Germinal center (tissue), 1 donor: ENCODE data around the gene GNG4.
"Not testable (repeated sequence)": the region's sequence is repeated elsewhere in the genome, so short reads cannot be mapped to it uniquely, and the experiment has no call there.

Experiments used
- DNase-seq: peaks from one replicate; pipeline ENCODE4 v3.0.0; 2012; ENCODE audit warnings: mixed read lengths, low spot score

GNG4 gene

DNA sequence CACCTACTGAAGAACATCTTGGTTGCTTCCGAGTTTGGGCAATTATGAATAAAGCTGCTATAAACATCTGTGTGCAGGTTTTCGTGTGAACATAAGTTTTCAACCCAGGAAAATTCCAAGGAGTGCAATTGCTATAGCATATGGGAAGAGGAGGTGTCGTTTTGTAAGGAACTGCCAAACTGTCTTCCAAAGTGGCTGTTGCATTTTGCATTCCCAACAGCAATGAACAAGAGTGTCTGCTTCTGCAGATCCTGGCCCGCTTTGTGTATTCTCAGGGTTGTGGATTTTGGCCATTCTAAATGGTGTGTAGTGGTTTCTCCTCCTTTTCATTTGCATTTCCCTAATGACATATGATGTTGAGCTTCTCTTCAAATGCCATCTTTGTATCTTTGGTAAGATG lies 23.8 kb downstream of the GNG4 start:
- DNase-seq = no peak

DNA sequence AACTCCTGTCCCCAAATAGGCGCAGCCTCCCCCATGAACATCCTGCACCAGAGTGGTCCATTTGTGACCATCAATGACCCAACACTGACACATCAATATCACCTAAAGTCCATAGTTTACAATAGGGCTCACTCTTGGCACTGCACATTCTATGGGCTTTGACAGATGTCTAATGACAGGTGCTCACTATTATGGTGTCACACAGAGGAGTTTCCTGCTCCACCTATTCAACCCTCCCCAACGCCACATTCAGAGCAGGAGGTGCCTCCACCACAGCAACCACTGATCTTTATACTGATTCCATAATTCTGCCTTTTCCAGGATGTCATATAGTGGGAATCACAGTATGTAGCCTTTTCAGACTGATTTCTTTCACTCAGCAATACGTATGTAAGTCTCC lies 24.2 kb downstream of the GNG4 start:
- no peak for DNase-seq

DNA sequence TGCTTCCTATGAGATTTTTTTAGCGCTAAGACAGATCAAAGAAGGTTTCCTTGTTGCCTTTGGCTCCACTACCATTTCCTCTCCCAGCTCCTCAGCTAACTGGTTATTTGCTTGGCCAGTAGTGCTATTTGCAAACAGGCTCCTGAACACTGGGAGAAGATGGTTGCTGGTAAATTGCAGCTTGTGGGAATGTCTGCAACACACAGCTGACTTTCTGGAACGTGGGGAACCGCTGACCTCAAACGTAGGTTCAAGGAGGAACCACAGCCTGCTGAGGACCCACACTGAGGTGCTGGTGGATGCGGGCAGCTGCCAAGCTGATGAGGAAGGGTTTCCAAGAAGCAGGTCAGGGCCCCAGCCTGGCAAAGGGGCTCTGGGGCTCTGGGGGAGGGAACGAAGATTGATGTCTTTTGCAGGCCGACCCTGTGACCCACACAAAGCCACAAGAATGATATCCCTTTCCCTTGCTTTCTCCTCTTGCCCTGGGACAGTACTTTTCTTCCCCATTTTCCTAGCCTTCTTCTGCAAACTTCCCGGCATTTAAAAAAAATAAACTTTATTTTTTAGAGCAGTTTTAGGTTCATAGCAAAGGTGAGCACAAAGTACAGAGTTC lies 24.8 kb downstream of the GNG4 start:
- DNase-seq = no peak

DNA sequence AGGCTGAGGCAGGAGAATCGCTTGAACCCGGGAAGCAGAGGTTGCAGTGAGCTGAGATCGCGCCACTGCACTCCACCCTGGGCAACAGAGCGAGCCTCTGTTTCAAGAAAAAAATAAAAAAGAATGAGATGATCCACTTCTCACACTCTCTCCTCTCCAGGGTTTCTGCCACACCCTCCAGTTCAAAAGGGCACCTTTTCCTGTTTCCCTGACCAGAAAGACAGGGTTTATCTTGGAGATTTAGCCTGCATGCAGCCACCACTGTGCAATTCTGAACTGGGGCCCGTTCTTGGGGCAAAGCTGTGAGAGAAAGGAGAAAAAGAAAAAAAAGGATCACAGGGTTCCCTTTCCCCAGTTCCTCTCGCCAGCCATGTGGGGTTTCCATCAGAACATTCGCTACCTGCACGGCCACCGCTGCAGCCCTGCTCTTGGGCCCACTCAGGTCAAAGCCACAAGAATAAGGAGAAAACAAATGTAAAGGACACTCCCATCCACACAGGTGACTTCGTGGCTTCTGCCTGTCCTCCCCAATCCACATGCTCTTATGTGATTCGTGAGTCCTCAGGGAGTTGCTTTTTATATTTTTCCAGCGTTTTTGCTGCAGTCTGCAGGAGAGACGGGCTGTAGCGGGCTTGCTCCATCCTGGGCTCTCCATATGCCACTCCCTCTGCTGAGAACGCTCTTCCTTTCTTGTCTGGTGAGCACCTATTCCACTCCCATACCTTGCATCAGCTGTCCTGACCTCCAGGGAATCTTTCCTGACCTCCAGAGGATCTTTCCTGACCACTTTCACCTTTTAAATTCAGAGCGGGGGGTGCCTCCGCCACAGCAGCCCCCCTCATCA lies 26.4 kb downstream of the GNG4 start:
- DNase-seq = no peak

DNA sequence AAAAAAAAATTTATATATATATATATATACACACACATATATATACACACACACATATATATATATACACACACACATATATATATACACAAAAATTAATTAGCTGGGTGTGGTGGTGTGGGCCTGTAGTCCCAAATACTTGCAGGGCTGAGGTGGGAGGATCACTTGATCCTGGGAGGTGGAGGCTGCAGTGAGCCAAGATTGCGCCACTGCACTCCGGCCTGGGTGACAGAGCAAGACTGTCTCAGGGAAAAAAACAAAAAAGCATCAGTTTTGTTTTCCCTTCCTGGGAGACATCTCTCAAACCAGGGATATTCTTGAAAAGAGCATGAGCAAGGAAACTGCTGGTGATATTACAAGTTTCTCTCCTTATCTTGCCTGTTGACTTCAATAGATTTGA lies 30.4 kb downstream of the GNG4 start:
- not testable (repeated sequence) for DNase-seq

DNA sequence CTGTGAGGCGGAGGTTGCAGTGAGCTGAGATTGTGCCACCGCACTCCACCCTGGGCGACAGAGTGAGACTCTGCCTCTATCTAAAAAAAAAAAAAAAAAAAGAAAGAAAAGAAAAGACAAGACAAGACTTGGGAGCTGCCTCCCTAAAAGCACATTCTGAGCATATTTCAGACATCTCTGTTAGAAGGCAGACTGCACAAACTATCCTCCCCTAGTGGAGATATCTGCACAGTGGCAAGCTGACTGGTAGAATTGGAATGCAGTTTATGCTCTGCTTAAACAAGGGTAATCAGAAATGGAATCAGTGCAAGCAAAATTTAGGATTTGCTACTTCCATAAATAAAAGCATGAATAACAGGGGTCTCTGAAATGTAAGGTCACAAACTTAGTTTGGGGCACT lies 31.8 kb downstream of the GNG4 start:
- no peak for DNase-seq

DNA sequence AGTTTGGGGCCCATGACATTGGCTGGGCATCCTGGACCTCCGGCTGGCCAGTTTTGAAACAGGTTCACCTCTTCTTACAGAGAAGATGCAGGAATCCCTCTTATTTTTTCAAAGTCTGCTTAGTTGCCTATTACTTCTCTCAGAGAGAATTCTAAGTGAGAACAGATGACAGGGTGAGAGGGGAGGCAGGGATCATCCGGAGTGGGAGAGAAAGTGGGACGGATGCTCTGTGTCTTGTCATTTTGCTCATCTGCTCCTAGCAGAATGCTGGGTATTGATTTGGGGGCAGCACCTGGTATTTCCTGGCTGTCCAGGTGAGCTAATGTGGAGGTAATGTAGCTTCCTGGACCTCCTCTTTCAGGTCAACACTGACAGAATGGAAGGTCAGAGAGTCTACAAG lies 32.4 kb downstream of the GNG4 start:
- no peak for DNase-seq

DNA sequence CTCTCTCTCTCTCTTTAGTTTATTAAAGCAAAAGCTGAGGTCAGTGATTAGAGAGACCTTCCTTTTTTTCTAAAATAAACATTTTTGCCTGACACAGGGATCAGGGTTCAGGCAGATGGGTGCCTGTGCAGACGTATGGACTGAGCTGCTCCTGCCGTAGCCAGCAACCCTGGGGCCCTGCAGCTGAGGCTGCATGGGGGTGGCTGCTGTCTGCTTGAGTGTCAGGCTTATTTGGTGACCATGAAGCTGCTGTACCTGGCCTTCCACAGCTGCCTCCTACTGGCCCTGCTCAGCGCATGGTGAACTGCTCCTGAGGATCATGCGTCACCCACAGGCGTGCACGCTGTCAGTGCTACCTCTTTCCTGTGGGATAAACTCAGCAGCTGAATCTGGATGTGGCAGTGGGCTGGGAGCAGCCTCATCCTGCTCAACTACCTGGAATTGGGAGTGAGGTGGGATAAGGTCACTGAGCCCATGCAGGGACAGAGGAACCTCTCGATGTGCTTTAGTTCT lies 35.1 kb downstream of the GNG4 start:
- no peak for DNase-seq

DNA sequence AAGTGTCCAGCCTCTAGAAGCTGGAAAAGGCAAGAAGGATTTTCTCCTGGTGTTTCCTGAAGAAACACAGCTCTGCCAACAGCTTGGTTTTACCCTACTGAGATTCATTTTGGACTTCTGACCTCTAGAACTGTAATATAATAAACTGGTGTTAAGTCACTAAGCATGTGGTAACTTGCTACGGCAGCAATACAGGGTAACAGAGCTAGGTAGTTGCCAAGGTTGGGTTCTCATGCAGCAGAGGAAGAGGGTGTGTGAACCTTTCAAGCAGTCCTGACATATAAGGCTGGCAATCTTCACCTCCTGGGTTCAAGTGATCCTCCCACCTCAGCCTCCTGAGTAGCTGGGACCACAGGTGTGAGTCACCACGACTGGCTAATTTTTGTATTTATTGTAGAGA lies 36.0 kb downstream of the GNG4 start:
- DNase-seq = no peak

DNA sequence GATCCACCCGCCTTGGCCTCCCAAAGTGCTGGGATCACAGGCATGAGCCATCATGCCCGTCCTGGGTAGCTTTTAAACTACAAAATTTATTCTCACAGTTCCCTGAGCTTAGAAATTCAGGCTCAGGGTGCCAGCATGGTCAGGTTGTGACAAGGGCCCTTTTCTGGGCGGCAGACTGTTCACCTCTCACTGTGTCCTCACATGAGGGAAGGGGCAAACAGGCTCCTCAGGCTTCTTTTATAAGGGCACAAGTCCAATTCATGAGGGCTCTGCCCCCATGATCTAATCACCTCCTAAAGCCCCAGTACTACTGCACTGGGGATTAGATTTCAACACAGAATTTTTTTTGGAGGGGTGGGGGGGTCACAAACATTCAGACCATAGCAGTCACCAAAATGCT lies 36.8 kb downstream of the GNG4 start:
- DNase-seq = no peak

DNA sequence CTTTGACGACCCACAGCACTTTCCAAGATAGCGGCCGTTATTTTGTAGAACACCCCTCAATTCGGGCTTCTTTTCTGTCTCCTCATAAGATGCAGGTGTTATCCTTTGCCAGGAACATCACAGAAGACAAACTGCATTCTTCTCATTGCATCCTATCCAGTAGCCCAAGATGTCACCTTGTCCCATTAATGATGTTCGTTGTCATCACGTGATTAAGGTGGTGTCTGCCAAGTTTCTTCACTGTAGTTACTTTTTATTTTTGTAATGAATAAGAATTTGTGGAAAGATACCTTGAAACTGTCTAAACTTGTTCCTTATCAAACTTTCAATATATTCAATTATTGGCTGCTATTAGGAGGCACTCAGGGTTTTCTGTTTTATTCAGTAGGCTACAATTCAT lies 39.4 kb downstream of the GNG4 start:
- no peak for DNase-seq

DNA sequence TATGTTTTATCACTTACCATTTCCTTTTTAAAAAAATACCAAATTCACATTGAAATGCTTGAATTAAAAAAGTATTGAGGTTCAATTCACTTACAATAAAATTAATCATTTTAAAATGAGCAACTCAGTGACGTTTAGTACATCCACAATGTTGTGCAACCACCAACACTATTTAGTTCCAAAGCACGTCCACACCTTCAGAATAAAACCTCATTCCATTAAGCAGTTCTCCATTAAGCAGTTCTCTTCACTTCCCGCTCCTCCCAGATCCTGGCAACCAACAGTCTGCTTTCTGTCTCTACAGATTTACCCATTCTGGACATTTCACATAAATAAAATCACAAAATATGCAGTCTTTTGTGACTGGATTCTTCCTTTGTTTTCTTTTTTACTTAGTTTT lies 41.3 kb downstream of the GNG4 start:
- DNase-seq = no peak

DNA sequence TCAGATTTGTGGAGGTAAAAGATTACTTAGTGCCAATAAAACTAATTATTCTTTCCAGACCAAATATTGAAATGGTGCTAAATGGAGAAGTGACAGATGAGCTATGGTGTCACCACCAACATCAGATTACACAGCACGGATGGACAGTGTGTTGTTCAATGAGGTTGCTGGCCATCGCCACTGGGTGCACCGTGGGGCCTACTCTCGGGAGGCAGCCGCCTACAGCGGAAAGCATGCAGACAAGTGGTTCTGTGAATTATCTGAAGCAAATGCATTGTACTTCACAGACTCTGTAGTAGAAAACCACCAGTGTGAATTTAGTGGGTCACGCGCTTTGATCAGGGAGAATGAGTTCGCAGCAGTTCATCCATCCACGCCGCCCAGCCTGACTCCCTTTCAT lies 42.3 kb downstream of the GNG4 start:
- no peak for DNase-seq

DNA sequence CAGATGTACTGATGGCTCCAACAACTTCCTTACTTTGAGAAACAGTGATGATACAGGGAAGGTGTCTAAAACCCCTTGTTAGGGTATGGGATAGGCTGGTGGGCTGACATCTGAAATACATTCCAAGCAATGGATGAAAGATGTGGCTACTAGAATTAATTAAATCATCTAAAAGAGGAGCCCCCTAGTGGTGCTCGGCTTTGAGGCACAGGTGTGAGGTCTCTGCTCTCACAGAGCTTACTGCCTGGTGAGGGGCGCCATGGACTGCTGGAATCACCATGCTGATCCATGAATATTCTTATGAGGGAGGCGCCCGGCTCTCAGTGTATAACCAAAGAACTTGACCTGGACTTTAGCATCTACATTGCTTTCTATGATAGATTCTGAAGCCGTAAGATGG lies 48.5 kb downstream of the GNG4 start:
- no peak for DNase-seq

DNA sequence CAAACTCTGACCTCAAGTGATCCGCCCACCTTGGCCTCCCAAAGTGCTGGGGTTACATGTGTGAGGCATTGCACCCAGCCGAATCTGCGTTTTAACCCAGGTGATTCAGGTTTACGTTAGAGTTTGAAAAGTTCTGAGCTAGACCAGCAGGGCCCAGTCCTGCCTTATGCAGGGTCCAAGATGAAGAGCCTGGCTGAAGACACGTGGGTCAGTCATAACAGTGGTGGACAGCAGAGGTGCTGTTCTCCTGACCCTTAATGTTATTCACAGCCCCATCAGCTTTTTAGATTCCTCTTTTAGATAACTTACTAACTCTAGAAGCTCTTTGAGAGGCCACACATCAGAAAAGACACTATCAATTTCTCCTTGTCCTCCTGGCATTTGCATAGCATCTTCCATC lies 50.0 kb downstream of the GNG4 start:
- DNase-seq = no peak

DNA sequence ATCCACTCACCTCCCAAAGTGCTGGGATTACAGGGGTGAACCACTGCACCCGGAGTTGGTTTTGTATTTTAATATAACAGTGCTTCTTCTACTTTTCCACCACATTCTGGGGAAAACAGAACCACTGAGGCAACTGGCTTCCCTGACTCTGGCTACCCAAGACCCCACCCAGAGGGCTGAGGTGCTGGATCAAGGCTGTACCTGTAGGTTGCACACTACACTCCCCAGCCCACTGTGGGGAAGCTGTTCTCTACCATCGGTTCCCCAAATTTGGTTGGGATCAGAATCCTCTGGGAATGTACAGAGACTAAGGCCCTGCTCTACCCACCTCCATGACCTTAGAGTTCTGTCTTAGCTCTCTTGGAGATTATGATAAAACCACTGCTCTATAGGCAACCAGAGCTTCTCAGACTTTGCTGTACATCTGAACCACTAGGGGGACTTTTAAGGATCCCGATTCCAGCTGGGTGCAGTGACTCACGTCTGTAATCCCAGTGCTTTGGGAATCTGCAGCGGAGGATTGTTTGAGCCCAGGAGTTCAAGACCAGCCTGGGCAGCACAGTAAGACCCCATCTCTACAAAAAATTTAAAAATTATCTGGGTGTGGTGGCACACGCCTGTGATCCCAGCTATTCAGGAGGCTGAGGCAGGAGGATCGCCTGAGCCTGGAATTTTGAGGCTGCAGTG lies 51.6 kb downstream of the GNG4 start:
- no peak for DNase-seq

DNA sequence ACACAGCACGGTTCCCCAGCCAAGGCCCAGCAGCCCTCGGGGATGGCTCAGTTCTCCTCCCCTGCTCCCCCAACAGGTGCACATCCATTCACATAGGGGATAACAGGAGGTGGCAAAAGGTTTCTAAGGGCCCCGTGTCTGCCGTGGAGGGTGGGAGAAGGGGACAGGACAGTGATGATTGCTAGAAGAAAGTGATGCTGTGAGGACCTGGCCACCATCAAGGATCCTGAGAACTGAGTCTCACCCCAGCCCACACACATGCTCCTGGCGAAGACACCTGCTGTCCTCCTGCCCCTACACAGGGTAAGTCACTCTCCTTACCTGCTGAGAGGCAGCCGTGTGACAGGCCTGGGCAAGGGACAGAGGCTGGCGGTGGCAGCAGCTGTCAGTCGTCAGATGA lies 54.5 kb downstream of the GNG4 start:
- no peak for DNase-seq

DNA sequence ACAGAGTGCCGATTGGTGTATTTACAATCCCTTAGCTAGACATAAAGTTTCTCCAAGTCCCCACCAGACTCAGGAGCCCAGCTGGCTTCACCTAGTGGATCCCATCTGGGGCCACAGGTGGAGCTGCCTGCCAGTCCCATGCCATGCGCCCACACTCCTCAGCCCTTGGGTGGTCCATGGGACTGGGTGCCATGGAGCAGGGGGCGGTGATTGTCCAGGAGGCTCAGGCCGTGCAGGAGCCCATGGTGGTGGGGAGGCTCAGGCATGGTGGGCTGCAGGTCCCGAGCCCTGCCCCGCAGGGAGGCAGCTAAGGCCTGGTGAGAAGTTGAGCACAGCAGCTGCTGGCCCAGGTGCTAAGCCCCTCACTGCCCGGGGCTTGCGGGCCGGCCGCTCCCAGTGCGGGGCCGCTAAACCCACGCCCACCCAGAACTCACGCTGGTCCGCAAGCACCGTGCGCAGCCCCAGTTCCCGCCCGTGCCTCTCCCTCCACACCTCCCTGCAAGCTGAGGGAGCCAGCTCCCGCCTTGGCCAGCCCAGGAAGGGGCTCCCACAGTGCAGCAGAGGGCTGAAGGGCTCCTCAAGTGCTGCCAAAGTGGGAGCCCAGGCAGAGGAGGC lies 55.2 kb downstream of the GNG4 start:
- DNase-seq = not testable (repeated sequence)

DNA sequence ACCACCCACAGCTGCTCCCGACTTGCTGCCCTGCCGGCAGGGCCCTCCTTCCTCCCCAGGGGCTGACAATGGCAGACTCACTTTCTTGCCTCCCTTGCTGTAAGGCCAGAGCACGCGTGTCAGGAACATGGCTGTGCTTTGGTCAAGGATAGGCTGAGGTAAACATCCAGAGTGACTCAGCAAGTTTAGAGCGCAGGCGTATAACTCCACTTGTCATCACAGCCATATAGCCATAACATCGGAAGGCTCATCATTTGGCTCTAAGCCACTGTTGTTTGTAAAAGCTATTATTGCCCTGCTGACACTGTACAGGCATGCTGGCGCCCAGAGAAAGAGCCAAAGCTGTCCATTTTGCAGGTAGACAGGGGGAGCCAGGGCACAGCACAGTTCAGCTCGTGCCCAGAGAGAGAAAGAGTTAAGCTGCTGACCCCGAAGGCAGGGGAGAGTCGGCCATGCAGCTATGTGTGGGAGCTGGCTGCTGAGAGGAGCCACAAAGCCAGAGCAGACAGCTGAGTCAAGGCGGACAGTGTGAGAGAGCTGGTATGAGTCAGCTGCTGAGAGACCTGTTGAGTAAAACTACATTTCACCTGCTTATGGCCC lies 60.6 kb downstream of the GNG4 start:
- DNase-seq = no peak

DNA sequence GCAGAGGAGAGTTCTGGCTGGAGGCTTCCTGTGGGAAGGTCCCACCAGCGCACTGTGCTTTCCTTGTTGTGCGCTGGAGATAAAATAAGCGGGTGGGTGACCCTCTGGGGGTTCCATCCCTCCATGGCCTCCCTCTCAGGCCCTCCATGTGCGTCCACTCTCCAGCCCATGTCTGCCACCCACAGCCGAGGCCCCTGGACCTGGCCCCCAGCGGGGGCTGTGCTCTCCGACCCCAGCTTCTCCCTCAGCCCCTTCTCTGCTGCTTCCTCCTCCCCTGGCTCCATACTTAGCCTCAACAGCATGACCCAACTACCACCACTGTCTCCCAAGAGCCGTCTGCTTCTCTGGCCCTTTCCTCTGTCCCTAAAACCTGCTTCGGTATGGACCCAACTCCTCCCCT lies 61.4 kb downstream of the GNG4 start:
- DNase-seq = no peak

DNA sequence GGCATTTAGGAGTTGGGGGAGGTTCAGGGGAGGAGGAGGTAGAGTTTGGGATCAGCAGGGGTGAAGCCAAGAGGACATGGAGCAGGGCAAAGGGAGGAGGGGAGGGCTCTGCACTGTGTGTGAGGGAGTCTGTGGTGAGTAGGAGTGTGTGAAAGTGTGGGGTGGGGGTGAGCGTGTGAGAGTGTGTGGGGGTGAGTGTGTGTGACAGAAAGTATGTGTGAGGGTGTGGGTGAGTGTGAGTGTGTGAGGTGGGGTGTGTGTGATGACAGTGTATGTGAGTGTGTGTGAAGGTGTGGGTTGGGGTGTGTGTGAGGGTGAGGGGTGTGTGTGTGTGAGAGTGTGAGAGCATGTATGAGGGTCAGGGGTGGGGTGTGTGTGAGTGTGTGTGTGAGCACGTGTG lies 62.6 kb downstream of the GNG4 start:
- DNase-seq = no peak

DNA sequence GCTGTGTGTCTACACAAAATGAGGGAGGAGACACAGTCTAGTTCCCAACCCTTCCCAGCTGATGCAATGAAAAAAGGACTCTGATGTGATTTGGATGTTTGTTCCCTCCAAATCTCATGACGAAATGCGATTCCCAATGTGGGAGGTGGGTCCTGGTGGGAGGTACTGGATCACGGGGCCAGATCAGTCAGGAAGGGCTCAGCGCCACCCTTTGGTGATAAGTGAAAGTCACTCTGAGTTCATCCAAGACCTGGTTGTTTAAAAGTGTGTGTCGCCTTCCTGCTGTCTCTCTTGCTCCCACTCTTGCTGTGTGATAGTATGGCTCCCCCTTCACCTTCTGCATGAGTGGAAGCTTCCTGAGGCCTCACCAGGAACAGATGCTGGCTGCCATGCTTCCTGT lies 63.2 kb downstream of the GNG4 start:
- no peak for DNase-seq
